NB4 (cell line): Measurements from ENCODE around the gene TMPRSS13.

Experiments used
- DNase-seq: peaks from one replicate; pipeline ENCODE4 v3.0.0; 2010; ENCODE audit warnings: low read depth
- H3K4me3 ChIP-seq: one replicate; pipeline ENCODE4 v1.5.1; 2011; ENCODE audit warnings: mild to moderate bottlenecking, low read depth, low read length, moderate library complexity
- CTCF ChIP-seq: IDR thresholded peaks from one replicate; pipeline ENCODE4 v1.5.1; 2012; ENCODE audit warnings: low read depth, low read length
- MAX ChIP-seq: IDR thresholded peaks from 2 replicates; pipeline ENCODE4 v1.6.1; 2011; ENCODE audit warnings: low read depth, low read length
- MYC ChIP-seq: IDR thresholded peaks from 2 replicates; pipeline ENCODE4 v1.6.1; 2011; ENCODE audit warnings: low read depth, low read length
- POLR2A ChIP-seq: IDR thresholded peaks from 2 replicates; pipeline ENCODE4 v1.6.1; 2011; ENCODE audit warnings: mild to moderate bottlenecking; ENCODE audit not compliant: insufficient read length; ENCODE audit errors: extremely low read depth

The TMPRSS13 gene

GRCh38 chr11:117966908-117967307 lies 37.7 kb upstream of the TMPRSS13 start:
- H3K4me3 ChIP-seq, result no peak overlapping the region
- TF ChIP-seq MYC, result no peak
- no peak for TF ChIP-seq MAX
- TF ChIP-seq POLR2A, result no peak
- no peak for TF ChIP-seq CTCF
- DNase-seq, result no peak

- TF ChIP-seq POLR2A (no peak), CTCF (no peak), MYC (no peak), MAX (no peak)
- no peak for DNase-seq
- no peak overlapping the region for H3K4me3 ChIP-seq
Measured at GRCh38 chr11:117962826-117963225, 33.6 kb upstream of the TMPRSS13 start.

- DNase-seq, result no peak
- TF ChIP-seq CTCF, result no peak
- no peak for TF ChIP-seq MAX
- no peak for TF ChIP-seq POLR2A
- no peak for TF ChIP-seq MYC
- no peak overlapping the region for H3K4me3 ChIP-seq
Measured at GRCh38 chr11:117961896-117962295, 32.7 kb upstream of the TMPRSS13 start.

GRCh38 chr11:117960406-117960805 lies 31.2 kb upstream of the TMPRSS13 start:
- no peak overlapping the region for H3K4me3 ChIP-seq
- no peak for DNase-seq
- no peak for TF ChIP-seq CTCF
- no peak for TF ChIP-seq MYC
- no peak for TF ChIP-seq MAX
- TF ChIP-seq POLR2A, result no peak

- TF ChIP-seq POLR2A (no peak), MYC (no peak), MAX (no peak), CTCF (no peak)
- peak overlapping the region; percentile 22 for H3K4me3 ChIP-seq
- DNase-seq, result peak; percentile 71
Measured at GRCh38 chr11:117959438-117960149, 30.4 kb upstream of the TMPRSS13 start.

- no peak overlapping the region for H3K4me3 ChIP-seq
- TF ChIP-seq POLR2A (no peak), MYC (no peak), MAX (no peak)
Measured at GRCh38 chr11:117958949-117959348, 29.7 kb upstream of the TMPRSS13 start.

More at GRCh38 chr11:117958949-117959348, 29.7 kb upstream of the TMPRSS13 start:
- DNase-seq, result no peak
